GM12891 (cell line): ENCODE data around the gene ACTR6.

Source experiments
- POLR2A ChIP-seq: IDR thresholded peaks from 2 replicates; pipeline ENCODE4 v1.6.1; 2011; ENCODE audit warnings: low read depth, low read length, control low read depth
- POLR2AphosphoS5 ChIP-seq: IDR thresholded peaks from 2 replicates; pipeline ENCODE4 v1.6.1; 2011; ENCODE audit warnings: low read depth, low read length, control low read depth
- TAF1 ChIP-seq: IDR thresholded peaks from 2 replicates; pipeline ENCODE4 v1.6.1; 2011; ENCODE audit warnings: low read depth, low read length, control low read depth

DNA sequence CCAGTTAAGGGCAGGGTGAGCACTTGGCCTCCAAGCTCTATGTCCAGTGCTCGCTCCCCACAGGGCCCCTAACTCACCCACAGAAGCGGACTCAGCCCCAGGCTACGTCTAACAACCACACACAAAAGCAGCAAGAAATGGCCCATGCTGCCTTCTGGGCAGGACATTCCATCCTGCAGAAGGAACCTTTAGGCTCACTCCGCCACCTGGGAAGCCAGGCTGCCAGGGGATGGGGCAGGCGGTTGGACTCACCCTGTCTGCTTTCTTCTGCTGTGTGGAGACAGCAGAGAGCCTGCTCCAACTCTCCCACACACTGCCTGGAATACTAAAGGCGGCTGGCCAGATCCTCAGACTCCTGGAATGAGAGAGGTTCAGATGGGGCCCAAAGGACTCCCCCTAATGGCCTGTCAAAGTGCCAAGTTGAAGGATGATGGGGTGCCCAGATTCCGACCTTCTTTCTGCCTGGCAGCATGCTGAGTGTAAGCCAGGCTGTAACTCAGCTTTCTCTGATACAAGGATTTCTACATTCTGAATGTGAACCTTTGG lies 30.2 kb upstream of the ACTR6 start:
- TF ChIP-seq POLR2A (no peak), POLR2AphosphoS5 (no peak), TAF1 (no peak)
